Non-pigmented ciliary epithelial cell (primary cell): ENCODE measurements around the gene SLC38A2.
"Not testable (repeated sequence)": the region's sequence is repeated elsewhere in the genome, so short reads cannot be mapped to it uniquely, and the experiment has no call there.

ENCODE experiments used
- DNase-seq: peaks from one replicate; pipeline ENCODE4 v3.0.0-alpha.2; 2010; ENCODE audit warnings: low read depth

SLC38A2 gene

DNA sequence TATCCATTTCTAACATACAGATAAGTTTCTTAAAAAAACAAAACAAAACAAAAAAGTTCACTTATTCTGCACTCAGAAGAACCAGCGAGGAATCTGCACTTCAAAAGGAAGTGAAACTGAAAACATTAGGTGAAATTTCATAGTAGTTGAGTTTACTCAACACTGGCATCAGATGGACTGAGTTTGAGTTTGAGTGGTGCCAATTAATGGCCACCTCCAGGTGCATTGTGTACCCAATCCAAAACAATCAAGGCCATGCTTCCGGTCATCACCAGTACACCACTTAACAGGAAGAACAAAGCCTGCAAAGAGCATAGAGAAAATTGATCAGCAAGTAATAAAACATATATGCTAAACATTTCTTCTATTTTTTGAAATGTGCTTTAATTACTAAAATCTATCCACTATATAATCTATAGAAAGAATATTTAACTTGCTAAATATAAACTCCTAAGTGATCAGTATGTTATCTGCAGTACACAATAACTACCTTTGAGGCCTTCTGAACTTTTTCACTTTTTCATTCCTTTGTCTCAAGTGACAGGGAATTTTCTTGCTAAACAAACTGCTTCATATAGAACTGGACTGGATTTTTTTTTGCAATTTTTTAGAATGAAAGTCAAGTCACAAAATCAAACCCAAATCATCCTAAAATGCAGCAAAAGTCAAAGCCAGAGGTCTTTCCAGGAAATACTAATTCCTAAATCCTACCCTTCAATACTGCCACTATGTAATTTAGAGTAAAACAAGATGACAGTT is 11.5 kb downstream of the SLC38A2 start:
- no peak for DNase-seq

- no peak for DNase-seq
These were observed 12.2 kb downstream of the SLC38A2 start for GRCh38 chr12:46360370-46360769.

GRCh38 chr12:46359667-46360280 is 12.8 kb downstream of the SLC38A2 start:
- no peak for DNase-seq

GRCh38 chr12:46358791-46359666 is 13.5 kb downstream of the SLC38A2 start:
- no peak for DNase-seq

DNA sequence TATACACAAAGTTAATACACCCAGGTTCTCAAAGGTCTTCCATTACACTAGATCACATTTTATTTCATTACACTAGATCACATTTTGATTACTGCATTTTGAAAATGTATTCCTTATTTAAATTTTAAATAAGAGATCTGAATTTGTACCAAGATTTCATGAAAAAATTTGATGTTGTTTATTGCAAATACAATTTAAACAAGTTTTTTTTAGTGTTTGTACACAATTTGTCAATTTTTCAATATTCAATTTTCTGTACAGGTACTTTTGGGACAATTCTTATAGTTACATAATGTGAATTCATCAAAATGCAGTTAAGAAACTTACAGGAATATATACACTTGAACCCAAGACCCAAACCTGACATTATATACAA is 14.3 kb downstream of the SLC38A2 start:
- no peak for DNase-seq

- DNase-seq, result no peak
These were observed 14.9 kb downstream of the SLC38A2 start for GRCh38 chr12:46357438-46358324.

DNA sequence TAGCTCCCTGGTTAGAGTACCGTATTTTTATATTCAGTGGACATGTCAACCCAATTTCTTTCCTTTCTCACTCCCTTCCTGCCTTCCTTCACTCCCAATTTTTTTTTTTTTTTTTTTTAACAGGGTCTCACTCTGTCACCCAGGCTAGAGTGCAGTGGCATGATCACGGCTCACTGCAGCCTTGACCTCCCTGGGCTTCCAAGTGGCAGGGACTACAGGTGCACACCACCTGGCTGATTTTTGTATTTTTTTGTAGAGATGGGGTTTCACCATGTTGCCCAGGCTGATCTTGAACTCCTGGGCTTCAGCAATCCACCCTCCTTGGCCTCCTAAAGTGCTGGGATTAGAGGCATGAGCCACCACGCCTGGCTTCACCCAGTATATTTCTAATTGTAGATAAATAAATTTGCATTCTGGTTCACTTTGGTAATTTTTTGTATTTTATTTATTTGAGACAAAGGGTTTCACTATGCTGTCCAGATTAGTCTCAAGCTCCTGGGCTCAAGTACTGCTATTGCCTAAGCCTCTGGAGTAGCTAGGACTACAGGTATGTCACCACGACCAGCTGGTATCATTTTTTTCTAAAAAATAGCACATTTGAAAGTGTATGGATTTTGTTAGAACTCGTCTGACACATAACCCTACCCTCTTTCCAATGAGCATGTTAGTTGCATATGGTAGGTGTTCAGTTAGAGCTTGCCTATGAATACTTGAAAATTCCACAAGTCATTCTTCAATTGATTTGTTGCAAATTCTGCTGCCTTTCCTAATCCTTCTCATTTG is 15.7 kb downstream of the SLC38A2 start:
- no peak for DNase-seq

DNA sequence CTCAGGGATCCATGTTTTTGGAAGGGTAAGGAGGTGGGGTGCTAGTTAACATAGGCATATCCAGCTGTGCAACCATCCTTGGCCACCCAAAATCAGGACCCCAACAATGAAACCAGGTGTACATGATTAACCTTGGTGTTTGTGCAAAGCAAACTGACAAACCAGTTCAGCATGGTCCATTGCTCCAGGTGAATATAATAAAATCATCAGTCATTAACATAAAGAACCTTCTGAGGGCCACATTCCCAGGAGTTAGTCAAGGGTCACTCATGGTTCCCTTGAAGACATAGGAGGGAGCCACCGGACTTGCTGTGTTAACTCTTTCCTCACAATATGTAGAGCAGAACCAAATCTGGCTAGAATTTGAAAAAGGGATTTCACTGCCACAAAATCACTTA is 17.8 kb downstream of the SLC38A2 start:
- DNase-seq, result no peak

DNA sequence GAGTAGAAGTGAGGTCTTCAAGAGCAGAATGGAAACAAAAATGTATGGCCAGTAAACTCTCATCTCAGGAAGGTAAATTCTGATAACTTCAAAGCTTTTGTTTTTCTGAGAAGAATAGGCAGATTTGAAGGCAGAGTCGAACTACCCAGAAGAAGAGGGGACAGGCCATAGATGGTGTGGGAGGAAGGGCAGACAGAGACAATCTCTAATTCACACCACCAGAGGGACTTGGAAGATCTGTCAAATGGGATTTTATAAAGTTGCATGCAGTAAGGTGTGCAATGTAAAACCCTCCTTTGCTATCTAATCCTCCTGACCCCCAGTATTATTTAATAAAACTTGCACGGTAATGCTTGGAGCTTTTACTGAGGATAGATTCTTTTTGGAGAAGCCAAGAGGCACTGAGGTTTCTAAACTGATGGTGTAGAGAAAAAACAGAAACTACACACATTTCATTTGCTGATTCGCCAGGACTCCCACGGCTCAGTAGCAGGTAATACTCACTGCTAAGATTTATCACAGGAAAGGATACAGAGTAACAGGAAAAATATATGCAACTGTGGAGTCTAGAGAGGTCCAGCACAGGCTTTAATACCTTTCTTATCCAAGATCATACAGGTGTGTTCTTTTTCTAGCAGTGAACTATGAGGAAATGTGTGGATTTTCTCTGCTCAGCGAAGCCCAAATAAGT is 18.3 kb downstream of the SLC38A2 start:
- DNase-seq, result no peak

DNA sequence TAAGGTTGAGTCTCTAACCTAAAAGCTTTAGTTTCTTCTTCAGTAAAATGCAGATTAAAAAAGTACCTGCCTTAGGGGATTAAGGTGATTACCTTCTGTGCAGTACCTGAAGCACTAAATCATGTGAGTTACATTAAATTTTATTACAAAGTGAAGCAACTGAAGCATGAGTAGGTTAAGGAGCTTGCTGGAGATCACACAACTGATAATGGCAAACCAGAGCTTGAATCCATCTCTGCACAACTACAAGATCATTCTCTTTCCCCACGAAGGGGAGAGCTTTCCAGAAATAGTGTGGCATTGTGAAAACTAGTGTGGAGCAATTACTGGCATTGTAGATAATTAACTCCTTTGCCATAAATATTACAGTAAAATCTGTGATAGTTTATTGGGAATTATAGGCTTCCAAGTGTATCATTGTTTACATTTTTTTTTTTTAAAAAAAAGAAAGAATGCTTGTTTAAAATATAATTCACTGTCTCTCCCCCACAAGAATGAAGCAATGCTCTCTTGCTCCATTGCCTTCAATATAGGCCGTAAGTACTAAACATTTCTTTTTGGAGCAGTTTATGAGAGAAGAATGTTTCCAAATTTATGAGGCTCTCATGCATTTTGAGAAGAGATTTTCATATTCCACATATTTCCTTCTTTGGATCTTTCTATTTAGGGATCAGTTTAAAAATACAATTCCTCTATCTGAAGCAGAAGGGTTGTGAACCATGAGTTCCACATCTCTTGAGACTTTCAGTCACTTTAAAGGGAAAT is 20.5 kb downstream of the SLC38A2 start:
- no peak for DNase-seq

DNA sequence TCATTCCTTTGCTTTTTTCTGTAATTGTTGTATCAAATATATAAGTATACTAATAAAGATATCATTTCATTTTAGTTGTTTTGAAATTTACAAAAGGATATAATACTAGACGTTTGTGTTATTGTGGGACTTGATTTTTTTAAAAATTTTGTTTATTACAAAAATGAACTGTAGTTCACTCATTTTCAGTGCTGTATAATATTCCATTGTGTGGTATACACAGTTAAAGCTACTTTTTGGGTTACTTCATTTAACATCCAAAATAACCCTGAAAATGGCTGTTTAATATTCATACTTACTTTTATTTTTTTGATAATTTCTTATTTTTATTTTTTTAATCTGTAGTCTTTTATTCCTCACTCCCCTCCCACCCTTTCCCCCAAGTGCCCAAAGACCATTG is 21.4 kb downstream of the SLC38A2 start:
- DNase-seq, result no peak

DNA sequence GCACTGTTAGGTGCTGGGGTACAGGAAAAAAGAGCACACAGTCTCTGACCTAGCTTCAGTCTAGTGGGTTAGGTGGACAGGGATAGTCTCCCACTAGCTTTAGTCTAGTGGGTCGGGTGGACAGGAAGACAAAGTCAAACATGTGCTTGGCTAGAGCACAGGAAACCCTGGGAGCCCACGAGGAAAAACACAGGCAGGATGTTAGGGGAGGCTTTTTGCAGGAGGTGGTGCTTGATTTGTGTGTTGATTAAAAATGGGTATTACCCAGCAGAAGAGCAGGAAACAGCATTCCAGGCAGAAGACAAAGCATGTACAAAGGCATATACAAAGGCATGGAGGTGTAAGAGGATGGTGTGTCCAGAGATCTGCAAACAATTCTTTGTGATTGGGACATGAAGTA is 23.3 kb downstream of the SLC38A2 start:
- DNase-seq, result no peak

DNA sequence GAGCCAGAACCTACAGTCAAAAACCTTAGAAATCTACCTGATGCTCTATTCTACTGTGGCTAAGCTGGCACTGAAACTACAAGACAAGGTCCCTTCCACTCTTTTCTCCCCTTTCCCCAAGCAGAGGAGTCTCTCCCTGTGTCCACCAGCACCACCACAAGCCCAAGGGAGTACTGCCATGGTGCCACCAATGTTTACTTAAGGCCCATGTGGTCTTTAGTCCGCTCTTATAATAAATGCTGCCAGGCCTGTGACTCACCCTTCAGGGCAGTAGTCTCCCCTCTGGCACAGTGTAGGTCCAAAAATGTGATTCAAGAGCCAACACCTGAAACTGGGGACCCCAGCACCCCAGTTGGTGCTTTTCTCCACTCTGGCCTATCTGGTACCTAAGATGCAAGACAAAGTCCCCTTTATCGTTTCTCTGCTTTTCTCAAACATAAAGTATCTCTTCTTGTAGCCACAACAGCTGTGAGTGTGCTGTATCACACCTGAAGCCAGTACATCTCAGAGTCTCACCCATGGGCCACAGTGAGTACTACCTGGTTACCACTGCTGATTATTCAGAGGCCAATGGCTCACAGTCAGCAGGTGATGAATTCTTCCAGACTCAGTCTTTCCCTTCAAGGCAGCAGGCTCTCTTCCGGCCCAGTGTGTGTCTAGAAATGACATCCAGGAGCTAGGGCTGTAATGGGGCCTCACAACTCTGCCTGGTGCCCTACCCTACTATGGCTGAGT is 29.3 kb downstream of the SLC38A2 start:
- no peak for DNase-seq

GRCh38 chr12:46342562-46343033 is 30.0 kb downstream of the SLC38A2 start:
- no peak for DNase-seq

GRCh38 chr12:46339051-46339450 is 33.5 kb downstream of the SLC38A2 start:
- no peak for DNase-seq

DNA sequence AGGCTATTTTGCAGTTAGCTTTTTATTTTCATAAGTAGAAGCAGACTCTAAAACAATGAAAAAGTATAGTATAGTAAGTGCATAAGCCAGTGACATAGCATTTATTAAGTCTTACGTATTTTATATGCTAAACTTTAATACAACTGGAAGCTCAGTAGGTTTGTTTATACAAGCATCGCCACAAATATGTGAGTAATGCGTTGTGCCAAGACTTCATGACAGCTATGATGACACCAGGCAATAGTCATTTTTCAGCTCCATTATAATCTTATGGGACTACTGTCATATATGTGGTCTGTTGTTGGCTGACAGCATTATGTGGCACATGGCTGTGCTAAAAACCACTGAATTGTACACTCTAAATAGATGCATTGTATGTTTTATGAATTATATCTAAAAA is 40.3 kb downstream of the SLC38A2 start:
- peak; percentile 48 for DNase-seq

DNA sequence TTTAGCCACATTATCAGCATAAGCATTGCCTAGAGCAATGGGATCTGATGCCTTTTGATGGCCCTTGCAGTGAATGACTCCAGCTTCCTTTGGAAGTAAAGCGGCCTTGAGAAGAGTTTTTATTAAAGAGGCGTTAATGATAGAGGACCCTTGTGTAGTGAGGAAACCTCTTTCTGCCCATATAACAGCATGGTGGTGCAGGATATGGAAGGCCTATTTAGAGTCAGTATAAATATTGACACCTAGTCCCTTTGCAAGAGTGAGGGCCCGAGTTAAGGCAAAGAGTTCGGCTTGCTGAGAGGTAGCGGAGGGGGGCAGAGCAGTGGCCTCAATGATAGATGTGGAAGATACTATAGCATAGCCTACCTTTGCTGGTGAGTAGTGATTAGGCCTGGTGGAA is 47.5 kb downstream of the SLC38A2 start:
- not testable (repeated sequence) for DNase-seq

GRCh38 chr12:46320731-46321130 is 51.8 kb downstream of the SLC38A2 start:
- no peak for DNase-seq

- DNase-seq, result no peak
These were observed 54.5 kb downstream of the SLC38A2 start for GRCh38 chr12:46318037-46318436.
